ENCODE data around the gene MCF2L. TPM values are rescaled to one million over a fixed set of nuclear protein-coding genes. Genes with fewer than 3 reads are reported as not detected.
A peak's percentile ranks its signal among the peaks of the same experiment; 100 is the strongest.

The MCF2L gene
- total RNA-seq, 1 experiment from 2014 or later = 53.2 TPM

DNA sequence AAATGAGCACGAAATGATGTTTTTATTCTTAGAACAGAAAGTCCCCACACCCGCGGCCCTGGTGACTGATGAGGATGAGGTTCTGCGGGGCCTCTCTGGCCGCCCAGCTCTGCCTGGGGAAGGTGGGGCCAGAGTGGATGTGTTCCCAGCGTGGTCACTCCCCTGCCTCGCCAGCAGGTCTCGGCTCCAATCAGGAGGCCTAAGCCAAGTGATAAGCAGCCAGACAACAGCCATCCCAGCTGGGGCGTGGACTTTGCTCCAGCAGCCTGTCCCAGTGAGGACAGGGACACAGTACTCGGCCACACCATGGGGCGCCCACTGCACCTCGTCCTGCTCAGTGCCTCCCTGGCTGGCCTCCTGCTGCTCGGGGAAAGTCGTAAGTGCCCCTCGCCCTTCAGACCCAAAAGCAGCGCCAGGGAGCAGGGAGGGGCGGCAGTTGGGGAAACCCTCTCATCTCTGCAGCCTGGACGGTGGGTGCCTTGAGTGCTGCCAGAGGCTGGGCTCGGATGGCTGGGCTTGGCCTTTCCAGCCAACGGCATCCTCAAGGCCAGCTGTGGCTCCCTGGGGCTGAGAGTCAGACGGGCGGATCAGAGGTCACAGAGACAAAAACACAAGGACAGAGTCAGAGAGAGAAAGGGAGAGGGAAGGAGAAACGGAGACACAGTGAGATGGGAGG lies 153.7 kb downstream of the MCF2L start, which contains the start of gene F10:
Gene F10, plus strand, starts transcription at position 250 of the 676 bp plus-strand sequence. Its CDS starts 57 bp downstream, at position 307.
- peak; percentile 42 for DNase-seq (ENCODE audit: low spot score)

DNA sequence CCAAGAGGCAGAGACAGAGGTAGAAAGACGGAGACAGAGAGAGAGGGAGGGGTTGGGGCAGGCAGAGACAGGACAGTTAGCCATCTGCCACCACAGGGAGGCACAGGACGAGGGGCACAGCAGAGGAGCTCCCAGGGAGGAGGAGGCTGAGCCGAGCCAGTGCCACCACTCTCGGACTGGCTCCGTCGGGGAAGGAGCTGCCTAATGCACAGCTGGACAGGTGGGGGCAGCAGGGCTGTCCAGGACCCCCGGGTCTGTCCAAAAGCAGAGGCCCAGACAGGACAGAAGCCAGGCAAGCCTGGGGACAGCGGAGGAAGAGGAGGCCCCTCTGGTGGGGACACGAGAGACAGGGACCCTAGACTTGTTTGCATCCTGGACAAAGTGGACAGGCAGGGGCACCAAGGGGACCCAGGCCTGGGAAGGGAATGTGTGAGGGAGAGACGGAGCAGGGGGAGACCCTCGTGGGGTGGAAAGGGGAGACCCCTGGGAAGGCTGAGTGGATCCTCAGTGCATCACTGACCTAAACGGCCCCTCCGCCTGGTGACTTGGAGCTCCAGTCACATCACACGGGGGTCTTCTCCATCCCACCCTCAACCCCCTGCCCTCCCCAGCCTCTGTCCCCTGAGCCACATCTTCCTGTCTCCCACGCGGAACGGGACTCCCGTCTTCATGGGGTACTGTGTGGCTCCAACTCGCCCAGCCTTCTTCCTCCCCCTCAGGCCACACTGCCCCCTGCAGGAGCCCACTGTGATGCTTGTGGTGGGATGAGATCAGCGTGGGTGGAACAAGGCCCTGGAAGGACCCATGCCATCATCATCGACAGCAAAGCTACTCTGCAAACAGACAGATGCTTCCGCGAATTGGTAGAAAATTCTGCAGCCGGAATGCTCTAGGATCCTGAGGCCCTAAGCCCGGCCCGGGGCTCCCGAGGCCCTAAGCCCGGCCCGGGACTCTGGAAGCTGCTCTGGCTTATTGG lies 154.5 kb downstream of the MCF2L start:
- DNase-seq (ENCODE audit: low spot score) = no peak

DNA sequence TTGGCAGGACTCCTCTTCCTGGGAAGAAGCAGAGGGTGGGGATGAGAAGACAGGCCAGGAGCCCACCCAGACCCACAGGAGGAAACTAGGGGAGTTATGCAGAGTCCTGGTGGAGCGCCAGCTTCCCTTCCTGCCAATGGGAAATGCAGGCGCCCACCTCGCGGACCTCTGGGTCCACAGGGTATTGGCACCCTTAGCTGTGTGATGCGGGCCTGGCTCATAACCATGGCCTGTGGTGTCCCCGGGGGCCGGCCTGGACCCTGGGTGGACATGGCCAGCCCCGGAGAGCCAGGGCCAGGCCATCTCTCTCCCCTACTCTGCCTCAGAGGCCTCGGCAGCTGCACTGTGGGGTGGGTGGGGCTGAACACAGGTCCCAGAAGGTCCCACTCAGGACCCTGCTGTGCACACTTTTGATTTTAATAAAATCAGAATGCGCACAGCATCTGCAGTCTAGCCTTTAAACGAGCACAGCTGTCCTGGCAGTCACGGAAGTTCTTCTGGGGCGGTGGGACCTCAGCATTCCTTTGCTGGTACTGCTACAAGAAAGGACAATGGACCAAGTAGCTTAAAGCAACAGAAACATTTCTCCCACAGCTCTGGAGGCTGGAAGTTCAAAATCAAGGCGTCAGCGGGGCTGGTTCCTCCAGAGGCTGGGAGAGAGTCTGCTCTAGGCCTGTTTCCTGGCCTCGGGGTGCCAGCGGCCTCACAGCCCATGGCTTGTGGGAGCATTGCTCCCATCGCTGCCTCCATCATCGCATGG lies 155.4 kb downstream of the MCF2L start:
- no peak for DNase-seq (ENCODE audit: low spot score)

DNA sequence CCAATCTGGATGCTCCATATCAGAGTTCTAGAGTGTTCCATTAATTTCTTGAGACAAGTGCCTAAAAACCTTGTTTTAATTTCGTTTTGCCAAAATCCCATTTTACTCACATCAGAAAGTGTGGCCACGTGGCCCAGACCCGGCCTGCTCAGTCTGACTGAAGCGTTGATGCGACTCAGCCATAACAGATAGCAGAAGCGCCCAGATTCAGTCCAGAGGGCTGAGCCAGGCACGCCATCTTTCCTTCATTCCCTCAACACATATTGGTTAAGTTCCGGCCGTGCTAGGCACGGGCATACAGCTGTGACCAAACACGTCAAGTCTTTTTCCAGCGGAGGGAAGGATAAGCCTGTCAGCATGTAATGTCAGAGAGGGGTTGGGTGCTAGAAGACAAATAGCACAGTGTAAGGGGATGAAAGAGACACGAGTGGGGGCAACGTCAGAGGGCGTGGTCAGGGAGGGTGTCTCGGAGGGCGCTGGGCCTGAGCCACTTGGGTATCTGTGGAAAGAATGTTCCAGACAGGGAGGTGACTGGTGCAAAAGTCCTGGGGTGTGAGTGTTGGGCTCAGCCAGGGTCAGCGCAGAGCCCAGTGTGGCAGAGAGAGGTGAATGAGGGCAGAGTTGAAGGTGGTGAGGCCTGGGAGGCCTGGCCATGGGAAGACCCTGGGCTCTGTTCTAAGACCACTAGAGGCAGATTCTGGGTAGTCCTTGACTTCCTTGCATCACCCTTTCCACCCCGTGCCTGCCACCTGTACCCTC lies 156.7 kb downstream of the MCF2L start:
- DNase-seq (ENCODE audit: low spot score) = no peak

DNA sequence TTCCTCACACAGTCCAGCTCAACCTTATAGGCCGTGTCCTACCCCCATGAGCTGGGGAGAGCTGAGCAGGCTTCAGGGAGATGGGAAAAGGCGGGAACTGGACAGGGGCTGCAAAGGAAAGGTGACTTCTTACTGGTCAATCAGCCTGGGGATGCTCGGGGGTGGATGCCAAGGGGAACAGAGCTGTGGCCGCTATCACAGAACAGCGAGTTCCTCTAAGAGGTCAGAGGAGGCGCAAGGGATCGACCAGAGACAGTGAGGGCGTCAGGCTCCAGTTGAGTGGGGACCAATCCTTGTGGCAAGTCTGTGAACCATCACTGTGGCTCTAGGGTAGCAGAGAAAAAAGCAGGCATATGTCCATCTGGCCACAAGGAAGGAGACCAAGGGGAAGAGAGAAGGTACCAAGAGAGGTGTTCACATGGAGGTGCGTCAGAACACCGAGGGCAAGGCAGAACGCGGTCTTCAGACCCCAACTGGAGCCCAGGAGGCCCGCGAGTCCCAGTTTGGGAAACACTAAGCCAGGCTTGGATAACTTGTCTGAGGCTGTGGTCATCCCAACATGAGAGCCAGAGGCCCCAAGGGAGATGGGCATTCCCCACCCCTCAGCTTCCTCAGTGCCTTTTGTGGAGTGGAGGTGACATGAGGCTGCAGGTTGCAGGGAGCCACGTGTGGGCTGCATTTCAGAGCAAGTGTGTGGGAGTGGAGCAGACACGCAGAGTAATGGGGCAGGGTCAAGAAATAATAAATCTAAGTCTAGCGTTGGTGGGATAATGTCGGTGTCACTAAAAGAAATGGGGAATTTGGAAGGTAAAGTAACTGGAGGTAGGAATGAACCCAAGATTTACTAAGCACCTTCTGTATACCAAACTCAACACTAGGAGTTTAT lies 157.5 kb downstream of the MCF2L start:
- no peak for DNase-seq (ENCODE audit: low spot score)

DNA sequence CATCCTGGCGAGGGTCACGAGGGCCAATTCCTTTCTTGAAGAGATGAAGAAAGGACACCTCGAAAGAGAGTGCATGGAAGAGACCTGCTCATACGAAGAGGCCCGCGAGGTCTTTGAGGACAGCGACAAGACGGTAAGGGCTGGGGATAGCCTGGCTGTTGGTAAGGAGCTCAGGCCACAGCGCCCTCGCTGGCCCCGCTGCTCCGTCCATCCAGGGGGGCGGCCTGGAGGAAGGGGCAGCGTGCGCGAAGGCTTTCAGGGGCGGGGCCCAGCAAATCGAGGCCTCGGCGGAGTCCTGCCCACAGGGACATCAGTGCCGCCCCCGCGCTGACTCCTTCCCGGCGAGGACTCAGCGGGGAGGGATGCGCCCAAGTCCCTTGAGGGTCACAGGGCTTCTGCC lies 160.5 kb downstream of the MCF2L start:
- no peak for DNase-seq (ENCODE audit: low spot score)

DNA sequence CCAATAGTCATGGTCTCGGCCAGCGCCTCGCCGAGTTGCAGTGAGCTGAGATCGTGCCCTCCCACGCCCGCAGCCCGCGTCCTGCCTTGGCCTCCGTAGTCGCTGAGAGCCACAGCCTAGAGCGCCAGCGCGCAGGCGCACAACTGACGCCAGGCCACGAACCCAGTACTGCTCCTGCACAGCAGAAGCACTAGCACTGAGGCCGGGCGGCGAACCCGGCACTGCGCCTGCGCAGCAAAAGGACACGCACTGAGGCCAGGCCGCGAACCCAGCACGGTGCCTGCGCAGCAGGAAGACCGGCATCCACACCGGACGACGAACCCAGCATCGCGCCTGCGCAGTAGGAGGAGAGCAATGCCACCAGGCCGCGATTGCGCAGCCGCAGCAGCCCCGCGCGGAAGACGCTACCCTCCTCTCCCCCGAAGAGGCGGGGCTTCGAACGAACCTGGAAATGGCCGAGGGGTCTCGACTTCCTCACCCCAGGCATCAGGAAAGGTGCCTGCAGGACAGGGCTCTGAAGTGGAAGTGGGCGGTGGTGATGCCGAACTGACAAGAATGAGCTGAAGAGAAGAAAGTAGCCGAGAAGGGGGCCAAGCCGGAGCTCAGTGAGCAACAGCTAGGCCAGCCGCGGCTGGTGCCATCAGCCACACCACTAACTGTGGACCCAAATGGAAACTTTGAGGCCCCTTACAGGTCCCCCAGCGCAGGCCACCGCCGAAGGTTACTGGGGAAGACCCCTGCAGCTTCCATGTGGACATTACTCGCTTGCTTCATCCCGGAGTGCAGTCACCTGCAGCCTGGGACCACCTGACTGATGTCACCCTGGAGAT lies 161.1 kb downstream of the MCF2L start:
- no peak for DNase-seq (ENCODE audit: low spot score)

DNA sequence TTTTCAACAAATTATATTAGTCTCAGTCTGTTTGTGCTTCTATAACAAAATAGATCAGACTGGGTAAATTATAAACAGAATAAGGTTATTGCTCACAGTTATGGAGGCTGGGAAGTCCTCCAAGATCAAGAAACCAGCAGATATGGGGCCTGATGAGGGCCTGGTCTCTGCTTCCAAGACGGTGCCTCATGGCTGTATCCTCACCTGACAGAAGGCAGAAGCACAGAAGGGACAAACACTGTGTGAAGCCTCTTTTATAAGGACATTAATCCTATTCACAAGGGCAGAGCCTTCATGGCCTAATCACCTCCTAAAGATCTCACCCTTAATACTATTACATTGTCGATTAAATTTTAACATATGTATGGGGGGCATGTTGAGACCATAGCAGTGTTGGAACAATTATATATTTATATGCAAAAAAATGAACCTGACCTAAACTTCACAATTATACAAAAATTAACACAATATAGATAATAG lies 166.3 kb downstream of the MCF2L start:
- no peak for DNase-seq (ENCODE audit: low spot score)

DNA sequence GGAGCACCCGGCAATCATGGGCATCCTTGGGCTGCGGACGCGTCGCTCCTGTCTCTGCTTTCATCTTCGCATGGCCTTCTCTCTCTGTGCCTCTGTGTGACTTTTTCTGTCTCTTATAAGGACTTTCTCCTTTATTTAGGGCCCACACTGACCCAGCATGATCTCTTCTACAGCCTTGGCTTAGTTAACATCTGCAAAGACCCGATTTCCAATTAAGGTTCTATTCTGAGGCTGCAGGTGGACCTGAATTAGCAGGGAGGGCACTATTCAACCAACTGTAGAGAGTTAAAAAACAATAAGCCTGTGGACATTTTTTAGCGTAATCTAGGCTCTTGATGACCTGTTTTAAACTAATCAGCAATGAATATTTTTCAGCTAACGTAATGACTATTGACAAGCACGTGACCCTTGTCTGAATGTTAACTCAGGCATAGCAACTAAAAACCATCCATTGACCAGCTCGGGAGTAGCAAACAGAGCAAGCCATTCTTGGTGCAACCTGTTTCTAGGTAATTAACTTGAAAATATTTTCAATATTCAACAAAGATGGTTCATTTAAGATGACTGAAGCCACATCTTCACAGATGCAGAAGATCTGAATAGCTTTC lies 168.8 kb downstream of the MCF2L start:
- DNase-seq (ENCODE audit: low spot score) = no peak

DNA sequence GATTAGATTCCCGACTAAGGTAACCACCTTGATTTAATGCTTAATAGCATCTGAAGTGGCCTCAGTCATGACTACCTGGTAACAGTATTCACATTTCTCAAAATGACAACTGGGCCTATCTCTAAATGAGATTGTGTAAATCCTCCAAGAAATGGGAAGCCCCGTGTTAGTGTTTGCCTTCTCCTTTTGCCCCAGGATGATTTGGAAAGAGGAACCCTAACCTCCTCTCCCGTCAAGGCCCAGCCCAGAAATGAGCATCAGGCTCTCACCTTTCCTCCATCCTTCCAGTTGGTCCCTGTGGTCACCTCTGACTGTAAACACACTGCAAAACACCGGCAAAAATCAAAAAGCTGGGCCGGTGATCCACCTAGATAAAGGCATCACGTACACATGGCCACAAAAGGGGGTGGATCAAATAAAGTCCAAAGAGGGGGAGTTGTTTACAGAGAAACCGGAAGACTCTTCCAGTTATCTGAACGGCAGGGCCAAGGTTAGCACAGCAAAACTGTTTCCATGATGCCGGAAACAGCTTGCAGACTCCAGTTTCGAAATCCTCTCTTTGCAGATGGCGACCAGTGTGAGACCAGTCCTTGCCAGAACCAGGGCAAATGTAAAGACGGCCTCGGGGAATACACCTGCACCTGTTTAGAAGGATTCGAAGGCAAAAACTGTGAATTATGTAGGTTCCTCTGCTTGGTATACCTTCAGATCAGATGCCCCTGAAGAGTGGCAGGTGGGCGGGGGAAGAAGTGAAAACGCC lies 170.0 kb downstream of the MCF2L start:
- DNase-seq (ENCODE audit: low spot score) = no peak

DNA sequence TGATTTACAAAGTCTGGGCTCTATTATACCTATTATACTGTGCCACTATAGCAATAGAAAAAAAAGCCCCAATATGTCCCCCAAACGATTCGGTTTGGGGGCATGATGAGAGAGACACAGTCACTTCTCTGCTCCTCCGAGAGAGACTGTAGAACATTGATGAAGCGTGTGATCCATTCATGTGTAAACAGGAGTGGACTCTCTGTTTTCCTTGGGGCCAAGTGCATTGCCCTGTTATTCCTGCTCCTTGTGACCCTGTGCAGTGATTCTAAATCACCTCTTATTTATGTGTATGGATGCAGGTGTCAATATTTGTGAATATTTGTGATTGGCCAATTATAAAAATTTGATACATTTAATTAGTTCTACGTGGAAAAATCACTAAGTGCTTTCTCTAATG lies 170.6 kb downstream of the MCF2L start:
- no peak for DNase-seq (ENCODE audit: low spot score)

DNA sequence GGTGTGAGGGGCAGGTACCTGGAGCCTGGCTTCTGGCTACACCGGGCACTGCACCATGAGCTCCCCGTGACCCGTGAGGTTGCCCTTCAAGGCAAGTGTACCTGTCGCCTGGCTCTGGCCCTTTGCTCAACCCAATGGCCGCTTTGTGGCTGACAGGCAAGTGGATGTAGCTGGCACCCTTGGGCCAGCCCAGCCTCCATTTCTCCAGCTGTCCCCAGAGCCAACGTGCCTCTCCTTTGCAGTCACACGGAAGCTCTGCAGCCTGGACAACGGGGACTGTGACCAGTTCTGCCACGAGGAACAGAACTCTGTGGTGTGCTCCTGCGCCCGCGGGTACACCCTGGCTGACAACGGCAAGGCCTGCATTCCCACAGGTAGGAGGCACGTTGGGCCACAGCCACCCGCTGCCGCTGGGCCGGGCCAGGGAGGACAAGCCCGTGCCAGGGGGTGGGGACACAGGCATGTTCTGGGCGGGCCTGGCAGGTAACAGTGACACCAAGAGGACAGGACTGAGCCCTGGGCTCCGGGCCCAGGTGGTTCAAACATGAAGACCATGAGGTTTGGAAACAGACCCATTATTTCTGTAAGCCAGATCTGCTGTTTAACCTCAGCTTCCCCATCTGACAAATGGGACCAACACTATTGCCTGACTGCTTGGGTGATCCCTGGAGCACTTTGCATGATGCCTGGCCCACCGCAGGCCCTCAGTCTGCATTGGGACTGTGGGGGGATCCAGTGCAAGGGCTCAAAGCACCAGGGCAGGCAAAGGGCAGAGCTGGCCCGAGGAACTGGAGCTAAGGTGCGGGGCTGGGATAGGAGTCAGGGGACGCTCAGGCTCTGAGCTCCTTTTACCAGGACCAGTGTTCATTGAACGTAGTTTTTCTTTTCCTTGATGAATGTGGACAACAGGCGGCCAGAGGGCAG lies 171.9 kb downstream of the MCF2L start:
- DNase-seq (ENCODE audit: low spot score) = no peak

DNA sequence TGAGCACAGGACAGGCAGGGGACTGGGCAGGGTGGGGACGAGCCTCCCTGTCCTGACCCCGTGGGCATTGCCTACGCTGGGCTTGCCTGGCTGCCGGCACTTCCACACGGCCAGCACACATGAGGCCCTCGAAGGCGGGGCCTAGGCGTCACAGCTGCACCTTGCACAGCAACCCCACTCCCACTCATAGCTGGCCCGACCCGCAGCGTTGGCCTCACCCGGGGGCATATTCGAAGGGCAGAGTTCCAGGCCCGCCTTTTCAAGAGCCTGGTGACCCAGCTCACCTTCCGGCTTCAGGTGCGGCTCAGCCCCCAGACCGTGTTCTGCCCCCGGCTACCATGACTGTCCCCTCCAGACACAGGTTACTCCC lies 172.6 kb downstream of the MCF2L start:
- no peak for DNase-seq (ENCODE audit: low spot score)

DNA sequence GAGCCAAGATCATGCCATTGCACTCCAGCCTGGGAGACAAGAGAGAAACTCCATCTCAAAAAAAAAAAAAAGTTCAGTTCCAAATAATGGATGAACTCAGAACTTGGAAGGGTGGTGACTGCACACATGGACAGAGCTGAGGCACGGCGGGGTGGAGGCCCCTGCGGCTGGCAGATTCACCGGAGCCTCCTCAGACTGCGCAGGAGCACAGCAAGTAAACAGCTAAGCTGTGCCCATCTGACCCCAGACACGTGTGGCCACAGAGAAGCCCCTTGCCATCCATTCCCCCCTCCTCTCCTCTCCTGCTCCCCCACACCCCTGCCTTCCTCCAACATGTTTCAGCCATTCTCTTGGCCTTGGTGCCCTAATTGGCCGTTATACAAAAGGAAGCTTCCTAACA lies 173.9 kb downstream of the MCF2L start:
- no peak for DNase-seq (ENCODE audit: low spot score)

DNA sequence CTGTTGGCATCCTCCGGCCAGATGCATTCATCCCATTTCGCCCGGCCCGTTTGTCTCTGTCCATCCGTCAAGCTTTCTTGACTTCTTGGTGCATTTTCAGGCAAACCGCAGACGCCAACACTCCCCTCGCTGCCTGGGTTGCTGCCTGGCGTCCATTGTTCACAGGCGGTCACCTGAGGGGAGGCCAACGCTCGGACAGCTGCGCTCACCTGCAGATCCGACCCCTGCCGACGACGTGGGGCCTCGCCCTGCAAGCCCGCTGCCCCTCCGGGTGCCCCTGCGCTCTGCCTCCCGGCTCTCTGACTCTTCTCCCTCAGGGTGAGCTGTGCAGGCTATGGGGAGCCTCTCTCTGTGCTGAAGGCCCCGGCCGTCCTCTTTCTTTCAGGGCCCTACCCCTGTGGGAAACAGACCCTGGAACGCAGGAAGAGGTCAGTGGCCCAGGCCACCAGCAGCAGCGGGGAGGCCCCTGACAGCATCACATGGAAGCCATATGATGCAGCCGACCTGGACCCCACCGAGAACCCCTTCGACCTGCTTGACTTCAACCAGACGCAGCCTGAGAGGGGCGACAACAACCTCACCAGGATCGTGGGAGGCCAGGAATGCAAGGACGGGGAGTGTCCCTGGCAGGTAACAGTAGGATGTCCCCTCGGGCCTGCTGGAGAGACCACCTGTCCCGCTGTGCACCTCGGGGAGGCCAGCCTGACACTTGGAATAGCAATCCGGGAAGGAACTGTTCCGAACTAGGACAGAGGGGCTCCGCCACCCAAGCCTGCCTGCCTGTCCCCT lies 174.6 kb downstream of the MCF2L start:
- no peak for DNase-seq (ENCODE audit: low spot score)

DNA sequence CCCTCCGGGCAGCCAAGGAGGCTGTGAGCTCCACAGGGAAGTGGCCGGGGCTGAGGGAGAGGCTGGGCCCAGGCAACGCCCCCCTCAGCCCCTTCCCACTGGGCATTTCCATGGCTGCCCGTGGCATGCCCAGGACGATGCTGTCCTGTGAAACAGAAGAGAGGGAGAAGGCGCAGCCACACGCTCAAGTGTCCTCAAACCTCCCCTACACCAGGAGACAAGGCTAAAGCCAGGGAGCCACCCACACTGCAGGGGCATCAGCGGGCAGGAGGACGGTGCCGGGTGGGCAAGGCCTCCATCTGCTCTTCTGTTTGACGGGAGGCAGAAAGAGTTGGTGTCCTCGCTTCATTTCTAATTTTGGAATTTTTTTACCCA lies 175.2 kb downstream of the MCF2L start:
- DNase-seq (ENCODE audit: low spot score) = no peak

All from HT-29 (cell line).